OCI-LY1 (cell line): ENCODE results near the gene GALNT13.

Source experiments
- H2AFZ ChIP-seq: fragments of 200-600 bp; sonication (generic), shearing (Covaris generic); 2 replicates; pipeline ENCODE4 v1.6.0; 2014; ENCODE audit warnings: antibody characterized with exemption, mild to moderate bottlenecking, low read length
- H3F3A ChIP-seq: fragments of 200-600 bp; sonication (generic), shearing (Covaris generic); 2 replicates; pipeline ENCODE4 v1.6.0; 2014; ENCODE audit warnings: mild to moderate bottlenecking, antibody characterized with exemption, low read length, moderate library complexity; ENCODE audit not compliant: insufficient read depth
- H3K27ac ChIP-seq: fragments of 200-600 bp; sonication (generic); 2 replicates; pipeline ENCODE4 v1.5.1; 2014; ENCODE audit warnings: low read length, mixed run types, mild to moderate bottlenecking, low read depth; ENCODE audit not compliant: poor library complexity, severe bottlenecking
- H3K27me3 ChIP-seq: fragments of 200-600 bp; sonication (generic); 2 replicates; pipeline ENCODE4 v1.6.0; 2014; ENCODE audit warnings: antibody characterized with exemption, mild to moderate bottlenecking, low read length, moderate library complexity; ENCODE audit not compliant: insufficient read depth
- H3K36me3 ChIP-seq: fragments of 200-600 bp; sonication (generic); 2 replicates; pipeline ENCODE4 v1.6.1; 2014; ENCODE audit warnings: mild to moderate bottlenecking, antibody characterized with exemption, low read length, moderate library complexity, mixed read lengths; ENCODE audit not compliant: insufficient read depth
- H3K4me1 ChIP-seq: fragments of 200-600 bp; sonication (generic); 2 replicates; pipeline ENCODE4 v1.5.1; 2014; ENCODE audit warnings: mild to moderate bottlenecking, low read length, moderate library complexity; ENCODE audit not compliant: insufficient read depth, severe bottlenecking
- H3K4me2 ChIP-seq: fragments of 200-600 bp; sonication (generic), shearing (Covaris generic); 2 replicates; pipeline ENCODE4 v1.6.1; 2014; ENCODE audit warnings: low read length
- H3K4me3 ChIP-seq: fragments of 200-600 bp; sonication (generic); 2 replicates; pipeline ENCODE4 v1.5.1; 2014; ENCODE audit warnings: low read length, low read depth, mild to moderate bottlenecking, mixed read lengths; ENCODE audit not compliant: poor library complexity, severe bottlenecking
- H3K79me2 ChIP-seq: fragments of 200-600 bp; shearing (Covaris generic); 2 replicates; pipeline ENCODE4 v1.6.1; 2016; ENCODE audit warnings: mixed run types, low read length, mixed read lengths; ENCODE audit not compliant: insufficient read depth
- H3K9ac ChIP-seq: fragments of 200-600 bp; sonication (generic), shearing (Covaris generic); 2 replicates; pipeline ENCODE4 v1.6.1; 2014; ENCODE audit warnings: mild to moderate bottlenecking, low read length, mixed read lengths
- H3K9me2 ChIP-seq: fragments of 200-600 bp; sonication (generic), shearing (Covaris generic); 2 replicates; pipeline ENCODE4 v1.6.1; 2014; ENCODE audit warnings: low read depth, mild to moderate bottlenecking, low read length, mixed read lengths
- H3K9me3 ChIP-seq: fragments of 200-600 bp; shearing (Covaris generic); 2 replicates; pipeline ENCODE4 v1.6.1; 2014; ENCODE audit warnings: low read length, mixed read lengths
- H4K20me1 ChIP-seq: fragments of 200-600 bp; sonication (generic), shearing (Covaris generic); 2 replicates; pipeline ENCODE4 v1.6.0; 2016; ENCODE audit warnings: mild to moderate bottlenecking, low read length; ENCODE audit not compliant: insufficient read depth
- EZH2 ChIP-seq: fragments of 200-600 bp; sonication (generic), shearing (Covaris generic); IDR thresholded peaks from 2 replicates; pipeline ENCODE4 v1.8.0; 2017; ENCODE audit warnings: borderline replicate concordance, mixed run types, mild to moderate bottlenecking, antibody characterized with exemption, low read length, moderate library complexity, mixed read lengths
- TF ChIP-seq, protein P1 (sequence below): fragments of 200-600 bp; sonication (generic), shearing (Covaris generic); IDR thresholded peaks from 2 replicates; pipeline ENCODE4 v1.5.1; 2017; ENCODE audit warnings: mild to moderate bottlenecking, antibody characterized with exemption, low read length, moderate library complexity, mixed read lengths

Gene GALNT13

DNA sequence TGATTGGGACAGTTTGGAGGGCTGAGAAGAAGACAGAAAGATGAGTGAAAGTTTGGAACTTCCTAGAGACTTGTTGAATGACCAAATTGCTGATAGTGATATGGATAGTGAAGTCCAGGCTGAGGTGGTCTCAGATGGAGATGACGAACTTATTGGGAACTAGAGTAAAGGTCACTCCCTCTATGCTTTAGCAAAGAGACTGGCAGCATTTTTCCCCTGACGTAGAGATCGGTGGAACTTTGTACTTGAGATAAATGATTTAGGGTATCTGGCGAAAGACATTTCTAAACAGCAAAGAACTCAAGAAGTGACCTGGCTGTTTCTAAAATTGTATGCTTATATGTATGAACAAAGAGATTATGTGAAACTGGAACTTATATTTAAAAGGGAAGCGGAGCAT is 605.6 kb downstream of the GALNT13 start:
- H3K79me2 ChIP-seq: no peaks in the 10 kb centered on the region
- no peak overlapping the region for H2AFZ ChIP-seq
- H3F3A ChIP-seq: no peaks in the 10 kb centered on the region
- no peaks in the 10 kb centered on the region for H3K4me1 ChIP-seq
- H3K9me3 ChIP-seq: no peaks in the 10 kb centered on the region; the same call in 1 of the 2 replicates
- no peak for TF ChIP-seq EZH2
- TF ChIP-seq, protein P1, sequence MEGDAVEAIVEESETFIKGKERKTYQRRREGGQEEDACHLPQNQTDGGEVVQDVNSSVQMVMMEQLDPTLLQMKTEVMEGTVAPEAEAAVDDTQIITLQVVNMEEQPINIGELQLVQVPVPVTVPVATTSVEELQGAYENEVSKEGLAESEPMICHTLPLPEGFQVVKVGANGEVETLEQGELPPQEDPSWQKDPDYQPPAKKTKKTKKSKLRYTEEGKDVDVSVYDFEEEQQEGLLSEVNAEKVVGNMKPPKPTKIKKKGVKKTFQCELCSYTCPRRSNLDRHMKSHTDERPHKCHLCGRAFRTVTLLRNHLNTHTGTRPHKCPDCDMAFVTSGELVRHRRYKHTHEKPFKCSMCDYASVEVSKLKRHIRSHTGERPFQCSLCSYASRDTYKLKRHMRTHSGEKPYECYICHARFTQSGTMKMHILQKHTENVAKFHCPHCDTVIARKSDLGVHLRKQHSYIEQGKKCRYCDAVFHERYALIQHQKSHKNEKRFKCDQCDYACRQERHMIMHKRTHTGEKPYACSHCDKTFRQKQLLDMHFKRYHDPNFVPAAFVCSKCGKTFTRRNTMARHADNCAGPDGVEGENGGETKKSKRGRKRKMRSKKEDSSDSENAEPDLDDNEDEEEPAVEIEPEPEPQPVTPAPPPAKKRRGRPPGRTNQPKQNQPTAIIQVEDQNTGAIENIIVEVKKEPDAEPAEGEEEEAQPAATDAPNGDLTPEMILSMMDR: no peak
- no peaks in the 10 kb centered on the region for H3K27me3 ChIP-seq
- H3K4me3 ChIP-seq: no peak overlapping the region
- no peaks in the 10 kb centered on the region for H4K20me1 ChIP-seq
- H3K36me3 ChIP-seq: no peaks in the 10 kb centered on the region
- H3K9ac ChIP-seq: no peak overlapping the region
- no peaks in the 10 kb centered on the region for H3K9me2 ChIP-seq
- no peak overlapping the region for H3K27ac ChIP-seq
- H3K4me2 ChIP-seq: no peak overlapping the region

GRCh38 chr2:154480521-154480920 is 608.8 kb downstream of the GALNT13 start:
- H3K27ac ChIP-seq: no peak overlapping the region
- TF ChIP-seq EZH2: no peak
- TF ChIP-seq, protein P1: no peak
- no peaks in the 10 kb centered on the region for H3K9me3 ChIP-seq

DNA sequence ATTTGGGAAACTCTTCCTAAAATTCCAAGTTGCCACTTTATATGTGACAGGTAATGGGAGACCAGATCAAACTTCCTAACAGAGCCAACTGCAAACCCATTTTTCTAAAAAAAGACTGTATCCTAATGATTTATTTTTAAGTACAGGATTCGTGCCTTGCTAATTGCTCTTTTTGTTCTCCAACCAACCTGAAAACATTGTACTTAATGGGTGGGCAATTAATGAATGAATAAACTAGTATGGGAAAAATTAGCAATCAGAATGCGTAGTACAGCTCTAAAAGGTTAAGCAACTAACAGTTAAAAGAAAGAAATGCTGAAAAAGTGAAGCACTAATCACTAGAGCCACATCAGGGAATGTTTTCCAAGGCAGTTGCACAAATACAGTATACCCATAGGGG is 609.6 kb downstream of the GALNT13 start:
- H2AFZ ChIP-seq: no peak overlapping the region
- no peaks in the 10 kb centered on the region for H3K36me3 ChIP-seq
- no peaks in the 10 kb centered on the region for H3F3A ChIP-seq
- no peaks in the 10 kb centered on the region for H3K27me3 ChIP-seq
- no peak overlapping the region for H3K27ac ChIP-seq
- no peaks in the 10 kb centered on the region for H3K9me2 ChIP-seq
- H3K4me2 ChIP-seq: no peak overlapping the region
- no peaks in the 10 kb centered on the region for H3K9me3 ChIP-seq
- H3K4me1 ChIP-seq: no peaks in the 10 kb centered on the region
- no peaks in the 10 kb centered on the region for H3K79me2 ChIP-seq
- H3K4me3 ChIP-seq: no peak overlapping the region
- TF ChIP-seq EZH2: no peak
- TF ChIP-seq, protein P1: no peak
- no peak overlapping the region for H3K9ac ChIP-seq
- no peaks in the 10 kb centered on the region for H4K20me1 ChIP-seq

More at GRCh38 chr2:154480521-154480920, 608.8 kb downstream of the GALNT13 start:
- Histone ChIP-seq H3K4me1 (no peaks in the 10 kb centered on the region), H3K4me2 (no peak overlapping the region), H3K9ac (no peak overlapping the region), H3K79me2 (no peaks in the 10 kb centered on the region), H2AFZ (no peak overlapping the region), H3K9me2 (no peaks in the 10 kb centered on the region), H3K36me3 (no peaks in the 10 kb centered on the region), H3K4me3 (no peak overlapping the region), H3F3A (no peaks in the 10 kb centered on the region), H3K27me3 (no peaks in the 10 kb centered on the region), H4K20me1 (no peaks in the 10 kb centered on the region)
